Measurements from ENCODE around the gene NOTCH3.

Gene NOTCH3

GRCh38 chr19:15196360-15197005 lies 4.3 kb downstream of the NOTCH3 start:
- DNase-seq (ENCODE audit: low read depth) = no peak
- no peak for TF ChIP-seq CTCF (IDR thresholded peaks at IDR 0.05; ENCODE audit: insufficient read depth, low read depth, low read length, missing control alignments)
- no peak overlapping the region for H3K4me3 ChIP-seq (ENCODE audit: low read depth, low read length)

- no peak for DNase-seq (ENCODE audit: low read depth)
- no peak overlapping the region for H3K4me3 ChIP-seq (ENCODE audit: low read depth, low read length)
- TF ChIP-seq CTCF (IDR thresholded peaks at IDR 0.05; ENCODE audit: insufficient read depth, low read depth, low read length, missing control alignments) = no peak
Measured at GRCh38 chr19:15195371-15196334, 5.1 kb downstream of the NOTCH3 start.

GRCh38 chr19:15194938-15195337 lies 5.9 kb downstream of the NOTCH3 start:
- H3K4me3 ChIP-seq (ENCODE audit: low read depth, low read length) = no peak overlapping the region
- DNase-seq (ENCODE audit: low read depth) = no peak
- no peak for TF ChIP-seq CTCF (IDR thresholded peaks at IDR 0.05; ENCODE audit: insufficient read depth, low read depth, low read length, missing control alignments)

GRCh38 chr19:15191982-15192381 lies 8.8 kb downstream of the NOTCH3 start:
- H3K4me3 ChIP-seq (ENCODE audit: low read depth, low read length) = no peak overlapping the region
- TF ChIP-seq CTCF (IDR thresholded peaks at IDR 0.05; ENCODE audit: insufficient read depth, low read depth, low read length, missing control alignments) = no peak
- no peak for DNase-seq (ENCODE audit: low read depth)

- no peak for DNase-seq (ENCODE audit: low read depth)
- TF ChIP-seq CTCF (IDR thresholded peaks at IDR 0.05; ENCODE audit: insufficient read depth, low read depth, low read length, missing control alignments) = no peak
- H3K4me3 ChIP-seq (ENCODE audit: low read depth, low read length) = no peak overlapping the region
Measured at GRCh38 chr19:15191514-15191913, 9.3 kb downstream of the NOTCH3 start.

GRCh38 chr19:15188851-15189250 lies 11.9 kb downstream of the NOTCH3 start:
- no peak overlapping the region for H3K4me3 ChIP-seq (ENCODE audit: low read depth, low read length)
- no peak for TF ChIP-seq CTCF (IDR thresholded peaks at IDR 0.05; ENCODE audit: insufficient read depth, low read depth, low read length, missing control alignments)
- no peak for DNase-seq (ENCODE audit: low read depth)

Data from GM12865 (cell line).